IMR-90 (cell line): Measurements from ENCODE around the gene BRD3. TPM values are rescaled to one million over a fixed set of nuclear protein-coding genes. Genes with fewer than 3 reads are reported as not detected.
A peak's percentile ranks its signal among the peaks of the same experiment; 100 is the strongest.

Experiments
- ATAC-seq: fragments of 200-7000 bp; cut with Tn5 transposase; 2 replicates; pipeline ENCODE4 v1.9.1; 2020; ENCODE audit warnings: low read depth, mild to moderate bottlenecking, moderate library complexity
- BruUV-seq: library from RNA; stranded (reverse); fragments of 400-500 nt; replicated peaks from 2 replicates; lab custom pipeline; 2021; lab: Mats Ljungman, UMichigan
- CTCF ChIA-PET: fragments of 300-600 bp; formaldehyde crosslinking; extraction: SDS; loops from one replicate; lab custom pipeline; 2021; ENCODE audit warnings: antibody characterized with exemption; lab: Yijun Ruan, JAX
- POLR2A ChIA-PET: fragments of 300-600 bp; sonication (Branson Sonifier 250); formaldehyde crosslinking; loops from one replicate; lab custom pipeline; 2022; ENCODE audit warnings: antibody characterized with exemption; ENCODE audit not compliant: unreplicated experiment; lab: Charles Lee
- DNase-seq: peaks from one replicate; pipeline ENCODE4 v3.0.0; 2013
- H2AFZ ChIP-seq: replicated peaks from 2 replicates; pipeline ENCODE3; 2013; ENCODE audit warnings: low read length, mild to moderate bottlenecking; ENCODE audit not compliant: poor library complexity
- H2AK5ac ChIP-seq: 2 replicates; pipeline ENCODE4 v1.6.1; 2013; ENCODE audit warnings: low read depth, low read length, inconsistent platforms
- H2AK9ac ChIP-seq: replicated peaks from 2 replicates; pipeline ENCODE3; 2013; ENCODE audit warnings: mild to moderate bottlenecking, low read depth, low read length, moderate library complexity; ENCODE audit not compliant: poor library complexity
- H2BK120ac ChIP-seq: 2 replicates; pipeline ENCODE4 v1.6.1; 2013; ENCODE audit warnings: low read depth, low read length, inconsistent platforms
- H2BK15ac ChIP-seq: 3 replicates; pipeline ENCODE4 v1.6.1; 2013; ENCODE audit warnings: low read depth, low read length, inconsistent platforms
- H2BK20ac ChIP-seq: 2 replicates; pipeline ENCODE4 v1.6.1; 2013; ENCODE audit warnings: low read depth, mild to moderate bottlenecking, inconsistent platforms, low read length, moderate library complexity
- H2BK5ac ChIP-seq: 2 replicates; pipeline ENCODE4 v1.6.1; 2013; ENCODE audit warnings: mild to moderate bottlenecking, low read depth, low read length, inconsistent platforms; ENCODE audit not compliant: poor library complexity, severe bottlenecking
- H3K14ac ChIP-seq: replicated peaks from 2 replicates; pipeline ENCODE4 v1.6.1; 2013; ENCODE audit warnings: low read depth, low read length, inconsistent platforms
- H3K18ac ChIP-seq: 2 replicates; pipeline ENCODE4 v1.6.1; 2013; ENCODE audit warnings: low read depth, low read length, control low read depth
- H3K23ac ChIP-seq: 2 replicates; pipeline ENCODE4 v1.6.1; 2013; ENCODE audit warnings: low read depth, low read length, inconsistent platforms
- H3K27ac ChIP-seq: 2 replicates; pipeline ENCODE4 v1.5.1; 2013; ENCODE audit warnings: mild to moderate bottlenecking, control low read depth, low read length; ENCODE audit not compliant: insufficient read depth
- H3K27me3 ChIP-seq: 2 replicates; pipeline ENCODE4 v1.6.1; 2013; ENCODE audit warnings: low read length; ENCODE audit not compliant: control insufficient read depth, insufficient read depth
- H3K36me3 ChIP-seq: 2 replicates; pipeline ENCODE4 v1.6.1; 2013; ENCODE audit warnings: low read length, mixed read lengths; ENCODE audit not compliant: control insufficient read depth, insufficient read depth
- H3K4ac ChIP-seq: 2 replicates; pipeline ENCODE4 v1.6.1; 2013; ENCODE audit warnings: low read depth, low read length, inconsistent platforms
- H3K4me1 ChIP-seq: 2 replicates; pipeline ENCODE4 v1.6.1; 2013; ENCODE audit warnings: low read length, mixed read lengths; ENCODE audit not compliant: control insufficient read depth, insufficient read depth
- H3K4me2 ChIP-seq: 2 replicates; pipeline ENCODE4 v1.6.1; 2013; ENCODE audit warnings: low read depth, mild to moderate bottlenecking, control low read depth, low read length, moderate library complexity
- H3K4me3 ChIP-seq: 2 replicates; pipeline ENCODE4 v1.5.1; 2013; ENCODE audit warnings: low read depth, mild to moderate bottlenecking, control low read depth, low read length, moderate library complexity; ENCODE audit not compliant: insufficient read depth
- H3K56ac ChIP-seq: 2 replicates; pipeline ENCODE4 v1.6.1; 2013; ENCODE audit warnings: low read length, inconsistent platforms; ENCODE audit not compliant: insufficient read depth; ENCODE audit errors: extremely low read depth
- H3K79me1 ChIP-seq, 2 experiments: 2 replicates each; pipeline ENCODE4 v1.6.1; 2013; ENCODE audit warnings: low read length in 2 of 2, inconsistent platforms in 1 of 2, low read depth in 1 of 2
- H3K9ac ChIP-seq: 2 replicates; pipeline ENCODE4 v1.6.1; 2013; ENCODE audit warnings: low read depth, low read length, control low read depth
- H3K9me1 ChIP-seq: 2 replicates; pipeline ENCODE4 v1.6.1; 2013; ENCODE audit warnings: low read length, inconsistent platforms; ENCODE audit not compliant: insufficient read depth
- H3K9me3 ChIP-seq: 2 replicates; pipeline ENCODE4 v1.6.1; 2013; ENCODE audit warnings: low read length; ENCODE audit not compliant: control insufficient read depth, insufficient read depth
- H4K20me1 ChIP-seq: 2 replicates; pipeline ENCODE4 v1.6.1; 2013; ENCODE audit warnings: low read length, inconsistent platforms; ENCODE audit not compliant: insufficient read depth
- H4K5ac ChIP-seq: 2 replicates; pipeline ENCODE4 v1.6.1; 2013; ENCODE audit warnings: mild to moderate bottlenecking, low read depth, low read length, control low read depth
- H4K8ac ChIP-seq, 2 experiments: 2 replicates each; pipeline ENCODE4 v1.6.1; 2013; ENCODE audit warnings: low read depth in 2 of 2, low read length in 2 of 2, control low read depth in 1 of 2, inconsistent platforms in 1 of 2
- H4K91ac ChIP-seq: 2 replicates; pipeline ENCODE4 v1.6.1; 2013; ENCODE audit warnings: low read depth, low read length, inconsistent platforms; ENCODE audit not compliant: insufficient read depth
- FOS ChIP-seq: fragments of 150-350 bp; IDR thresholded peaks from 2 replicates; pipeline ENCODE4 v1.6.1; 2016; ENCODE audit warnings: low read depth, low read length
- MXI1 ChIP-seq: IDR thresholded peaks from 2 replicates; pipeline ENCODE4 v1.6.1; 2012; ENCODE audit warnings: low read depth, mild to moderate bottlenecking, low read length, moderate library complexity, borderline replicate concordance
- NFE2L2 ChIP-seq: fragments of 150-350 bp; IDR thresholded peaks from 2 replicates; pipeline ENCODE4 v1.6.1; 2016; ENCODE audit warnings: low read depth, mild to moderate bottlenecking, low read length
- RAD21 ChIP-seq: IDR thresholded peaks from 2 replicates; pipeline ENCODE4 v1.6.1; 2012; ENCODE audit warnings: low read length, improper control_type of control experiment
- WGBS, 2 experiments: methylation state at CpG; one replicate each; pipeline versions ENCODE4 v1.1.5 to v1.1.7; 2013; ENCODE audit warnings: missing lambda C conversion rate in 2 of 2; ENCODE audit not compliant: insufficient read length in 1 of 2; ENCODE audit errors: extremely low coverage in 2 of 2; 5-methylcytosine and 5-hydroxymethylcytosine counted together
- dilution Hi-C: fragments of 300-500 bp; cut with HindIII; formaldehyde crosslinking; loops from one replicate; pipeline ENCODE4 v1.14.3; 2018; ENCODE audit warnings: low sequenced_read_pairs; ENCODE audit not compliant: unreplicated experiment
- in situ Hi-C: fragments of 300-500 bp; cut with MboI; formaldehyde crosslinking; loops from 3 replicates; pipeline ENCODE4 v1.14.3; 2019; ENCODE audit warnings: low sequenced_read_pairs, inconsistent platforms, mixed read lengths
- intact Hi-C: fragments of 100-400 bp; cut with micrococcal nuclease; formaldehyde crosslinking; loops from 2 replicates; pipeline ENCODE4 v1.10.0; 2022
- polyA plus RNA-seq, 3 experiments: library from polyadenylated mRNA; depleted of rRNA; stranded (reverse); fragments of >200 nt; gene quantifications; 2 replicates each; pipeline ENCODE4 v1.2.3, GENCODE V29; 2012; ENCODE audit warnings: low replicate concordance in 1 of 3
- total RNA-seq: library from RNA; depleted of rRNA; stranded (reverse); fragments of >200 nt; gene quantifications from 2 replicates; pipeline ENCODE4 v1.2.3, GENCODE V29; 2012
- TF ChIP-seq, protein P1 (sequence below): conservative IDR thresholded peaks from 2 replicates; pipeline ENCODE4 v1.5.1; 2012; ENCODE audit warnings: mild to moderate bottlenecking, low read depth, low read length, improper control_type of control experiment

The BRD3 gene
- total and polyA plus RNA-seq, 2 of the 4 experiments (the other 2 are of a cell fraction): 2.2 to 7.1 TPM

DNA sequence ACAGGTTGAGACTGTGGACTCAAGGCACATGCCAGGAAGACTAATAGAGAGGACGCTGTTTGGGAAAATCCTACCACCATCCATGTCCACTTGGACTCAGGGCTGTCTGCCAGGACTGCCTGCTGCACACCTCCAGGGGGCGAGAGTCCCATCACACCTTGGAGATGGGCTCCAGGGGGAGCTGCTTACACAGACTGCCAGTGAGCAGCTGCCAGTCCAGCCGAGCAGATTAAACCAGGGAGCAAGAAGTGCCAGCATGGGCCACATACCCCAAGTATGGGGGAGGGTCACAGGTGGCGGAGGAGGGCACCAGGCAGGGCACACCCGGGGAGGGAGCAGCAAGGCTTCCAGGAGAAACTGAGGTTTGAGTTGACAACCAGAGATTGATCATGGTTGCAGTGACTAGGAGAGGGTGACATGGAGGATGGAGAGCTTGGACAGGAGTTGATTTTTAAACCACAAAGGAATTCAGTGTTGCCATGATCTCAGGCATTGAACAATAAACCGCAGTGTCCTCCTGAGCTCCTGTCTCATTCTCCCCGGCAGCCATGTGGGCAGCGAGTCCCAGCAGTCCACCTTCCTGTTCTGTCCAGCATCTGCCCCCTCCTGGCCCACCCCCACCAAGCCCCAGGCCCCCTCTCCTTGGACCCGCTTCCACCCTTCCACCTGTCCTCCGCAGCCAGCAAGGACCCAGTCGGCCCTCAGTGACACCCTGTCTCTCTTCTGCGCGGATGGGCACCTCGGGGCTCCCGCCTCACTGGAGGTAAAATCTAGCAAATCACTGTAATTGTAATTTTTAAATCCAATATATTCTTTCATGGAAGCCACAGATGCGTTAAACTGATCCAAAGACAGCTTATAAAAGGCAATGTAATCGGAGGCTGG, 72.6 kb downstream of the BRD3 start:
- ChIA-PET POLR2A (no interaction called here), CTCF (interaction anchor here (0.9 to 4.0 kb wide), 5 partner anchors 202 to 461 kb away, joined by 3 to 24 read pairs (median 3); no protein-coding TSS in a partner anchor)
- intact Hi-C loops (no loop called here), in situ Hi-C loops (loop anchor here (10.0 kb wide), 1 partner anchor 460 kb away; the partner anchor contains the start of gene ADAMTSL2), dilution Hi-C loops (no loop called here)
- H3K14ac ChIP-seq: no peak overlapping the region
- no peak overlapping the region for H3K4me2 ChIP-seq
- peaks cover 0 to 27% of the 10 kb centered on the region in 2 experiments; a peak in 2 of 4 replicates for H3K79me1 ChIP-seq
- 0 out of 2 replicates have a peak overlapping the region, but pooled peaks have one; percentile 9 for H2AK5ac ChIP-seq
- H2AK9ac ChIP-seq: peak overlapping the region; percentile 33
- H3K9me1 ChIP-seq: 0 out of 2 replicates have a peak, but pooled peaks cover 3% of the 10 kb centered on the region
- H3K27me3 ChIP-seq: peaks cover 4% of the 10 kb centered on the region; the same call in 1 of the 2 replicates
- H2BK5ac ChIP-seq: no peak overlapping the region
- BruUV-seq: no TSS peak
- H3K9ac ChIP-seq: no peak overlapping the region
- no peak overlapping the region for H3K23ac ChIP-seq
- ATAC-seq (no peak), DNase-seq (no peak)
- H3K9me3 ChIP-seq: no peaks in the 10 kb centered on the region
- H2BK15ac ChIP-seq: no peak overlapping the region
- H2BK120ac ChIP-seq: no peak overlapping the region
- TF ChIP-seq NFE2L2 (no peak), FOS (no peak), RAD21 (no peak), MXI1 (no peak)
- TF ChIP-seq, protein P1, sequence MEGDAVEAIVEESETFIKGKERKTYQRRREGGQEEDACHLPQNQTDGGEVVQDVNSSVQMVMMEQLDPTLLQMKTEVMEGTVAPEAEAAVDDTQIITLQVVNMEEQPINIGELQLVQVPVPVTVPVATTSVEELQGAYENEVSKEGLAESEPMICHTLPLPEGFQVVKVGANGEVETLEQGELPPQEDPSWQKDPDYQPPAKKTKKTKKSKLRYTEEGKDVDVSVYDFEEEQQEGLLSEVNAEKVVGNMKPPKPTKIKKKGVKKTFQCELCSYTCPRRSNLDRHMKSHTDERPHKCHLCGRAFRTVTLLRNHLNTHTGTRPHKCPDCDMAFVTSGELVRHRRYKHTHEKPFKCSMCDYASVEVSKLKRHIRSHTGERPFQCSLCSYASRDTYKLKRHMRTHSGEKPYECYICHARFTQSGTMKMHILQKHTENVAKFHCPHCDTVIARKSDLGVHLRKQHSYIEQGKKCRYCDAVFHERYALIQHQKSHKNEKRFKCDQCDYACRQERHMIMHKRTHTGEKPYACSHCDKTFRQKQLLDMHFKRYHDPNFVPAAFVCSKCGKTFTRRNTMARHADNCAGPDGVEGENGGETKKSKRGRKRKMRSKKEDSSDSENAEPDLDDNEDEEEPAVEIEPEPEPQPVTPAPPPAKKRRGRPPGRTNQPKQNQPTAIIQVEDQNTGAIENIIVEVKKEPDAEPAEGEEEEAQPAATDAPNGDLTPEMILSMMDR: peak; percentile 29; the same call in 1 of the 2 replicates
- peaks cover 22% of the 10 kb centered on the region for H4K20me1 ChIP-seq
- H3K4me1 ChIP-seq: peaks cover 13% of the 10 kb centered on the region; the same call in 1 of the 2 replicates
- 81% methylated on average over 6 of the region's 17 CpGs; no CpG with 5 or more reads in 1 of the 2 experiments for WGBS, 2 experiments
- no peak overlapping the region for H3K4ac ChIP-seq
- H4K91ac ChIP-seq: no peak overlapping the region
- no peak overlapping the region for H3K27ac ChIP-seq
- H3K36me3 ChIP-seq: no peaks in the 10 kb centered on the region
- H3K4me3 ChIP-seq: no peak overlapping the region
- no peak overlapping the region for H4K8ac ChIP-seq
- H2AFZ ChIP-seq: no peak overlapping the region
- H3K18ac ChIP-seq: no peak overlapping the region
- no peak overlapping the region for H3K56ac ChIP-seq
- H4K5ac ChIP-seq: no peak overlapping the region
- H2BK20ac ChIP-seq: no peak overlapping the region
